SH-SY5Y (cell line): ENCODE data around the gene DISC1.

Experiments
- GATA2 ChIP-seq: IDR thresholded peaks from 2 replicates; pipeline ENCODE4 v1.6.1; 2011; ENCODE audit warnings: mild to moderate bottlenecking, low read depth, low read length
- GATA3 ChIP-seq: IDR thresholded peaks from 2 replicates; pipeline ENCODE4 v1.6.1; 2011; ENCODE audit warnings: low read depth, mild to moderate bottlenecking, low read length, moderate library complexity

DNA sequence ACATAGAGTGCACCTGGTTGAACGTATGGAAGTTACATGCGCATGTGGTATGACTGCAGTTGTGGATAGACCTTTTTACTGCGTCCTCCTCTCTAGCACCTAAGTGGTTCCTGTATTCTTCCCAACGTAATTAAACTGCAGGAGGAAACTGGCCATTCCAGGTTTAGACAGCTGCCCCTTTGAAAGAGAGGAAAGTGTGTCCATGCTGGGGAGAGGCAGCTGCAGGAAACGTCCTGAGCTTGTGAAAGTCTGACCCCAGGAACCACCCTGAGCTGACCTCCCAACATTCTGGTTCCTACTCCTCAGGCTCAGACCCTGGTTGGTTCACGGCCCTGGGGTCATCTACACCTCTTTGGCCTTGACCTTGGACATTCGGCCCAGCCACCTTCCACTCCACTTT lies 309.3 kb downstream of the DISC1 start:
- TF ChIP-seq GATA3 (no peak), GATA2 (no peak)
